ENCODE results near the gene TMEM117.

Gene TMEM117

DNA sequence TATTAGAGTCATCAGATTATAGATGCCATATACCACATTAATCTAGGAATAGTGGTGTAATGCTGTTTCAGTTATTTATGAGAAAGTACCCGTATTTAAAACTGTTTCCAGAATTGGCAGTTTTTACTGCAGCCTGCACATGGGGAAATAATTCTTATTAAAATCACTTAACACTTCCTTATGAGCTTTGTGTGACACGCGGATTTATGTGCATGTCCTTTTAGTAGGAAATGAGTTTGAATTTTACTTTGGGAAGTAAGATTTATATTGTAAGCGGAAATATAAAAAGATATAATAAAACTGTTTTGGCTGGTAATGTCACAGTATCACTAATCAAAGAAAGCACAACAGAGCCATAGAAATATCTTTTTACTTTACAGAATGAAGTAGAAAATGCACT is 132.9 kb downstream of the TMEM117 start:
- H4K8ac ChIP-seq (ENCODE audit: low read depth, low read length), result no peak overlapping the region
- H3K27ac ChIP-seq (replicated peaks; ENCODE audit: low read length), result no peak overlapping the region
- H3K4me1 ChIP-seq (ENCODE audit: control insufficient read depth in 2 of 2, insufficient read depth in 1 of 2, low read depth in 1 of 2, low read length in 2 of 2), result no peaks in the 10 kb centered on the region
- H3K9ac ChIP-seq (ENCODE audit: low read depth, low read length, poor library complexity), result no peak overlapping the region
- no peak overlapping the region for H3K4me2 ChIP-seq (ENCODE audit: insufficient read depth, low read length, poor library complexity, severe bottlenecking)
- no peak overlapping the region for H3K4ac ChIP-seq (ENCODE audit: low read length)
- no peak overlapping the region for H3K18ac ChIP-seq (ENCODE audit: low read length)
- no peak overlapping the region for H2BK12ac ChIP-seq (ENCODE audit: low read length)
- no peak overlapping the region for H3K14ac ChIP-seq (ENCODE audit: low read length)
- no peak overlapping the region for H2BK15ac ChIP-seq (ENCODE audit: low read length)
- H2BK5ac ChIP-seq (ENCODE audit: low read length), result no peak overlapping the region
- H3K79me1 ChIP-seq (ENCODE audit: low read depth, low read length), result no peaks in the 10 kb centered on the region
- 100% methylated on average over 1 of the region's 4 CpGs; no CpG with 5 or more reads in 1 of the 2 donors for WGBS, 2 donors (ENCODE audit: extremely low coverage in 2 of 2, insufficient read length in 2 of 2, insufficient replicate concordance in 1 of 2)
- no peaks in the 10 kb centered on the region for H3K27me3 ChIP-seq (ENCODE audit: control insufficient read depth in 3 of 3, insufficient read depth in 3 of 3, low read depth in 1 of 3, low read length in 3 of 3)
- H3K9me3 ChIP-seq (replicated peaks in 1 of 2; ENCODE audit: control insufficient read depth in 2 of 2, insufficient read depth in 1 of 2, low read depth in 1 of 2, low read length in 2 of 2), result no peaks in the 10 kb centered on the region
- H2AFZ ChIP-seq (ENCODE audit: low read length), result no peak overlapping the region
- no peaks in the 10 kb centered on the region for H3K36me3 ChIP-seq (replicated peaks in 1 of 2; ENCODE audit: control insufficient read depth in 2 of 2, insufficient read depth in 2 of 2, low read length in 2 of 2)
- no peak for DNase-seq (ENCODE audit: low spot score)
- no peak overlapping the region for H2AK5ac ChIP-seq (ENCODE audit: low read depth, low read length)
- no peak overlapping the region for H3K23ac ChIP-seq (ENCODE audit: low read depth, low read length, poor library complexity)
- no peak overlapping the region for H2BK120ac ChIP-seq (ENCODE audit: low read depth, low read length)
- no peak overlapping the region for H3K4me3 ChIP-seq (ENCODE audit: low read length in 2 of 2)
- no peak overlapping the region for H4K91ac ChIP-seq (ENCODE audit: low read depth, low read length, poor library complexity)

- H3K4me2 ChIP-seq (ENCODE audit: insufficient read depth, low read length, poor library complexity, severe bottlenecking), result no peak overlapping the region
- no peak overlapping the region for H4K91ac ChIP-seq (ENCODE audit: low read depth, low read length, poor library complexity)
- H3K14ac ChIP-seq (ENCODE audit: low read length), result no peak overlapping the region
- no peaks in the 10 kb centered on the region for H3K9me3 ChIP-seq (replicated peaks in 1 of 2; ENCODE audit: control insufficient read depth in 2 of 2, insufficient read depth in 1 of 2, low read depth in 1 of 2, low read length in 2 of 2)
- no peak overlapping the region for H3K27ac ChIP-seq (replicated peaks; ENCODE audit: low read length)
- H3K9ac ChIP-seq (ENCODE audit: low read depth, low read length, poor library complexity), result no peak overlapping the region
- no peaks in the 10 kb centered on the region for H3K27me3 ChIP-seq (ENCODE audit: control insufficient read depth in 3 of 3, insufficient read depth in 3 of 3, low read depth in 1 of 3, low read length in 3 of 3)
- no peak overlapping the region for H2BK120ac ChIP-seq (ENCODE audit: low read depth, low read length)
- DNase-seq (ENCODE audit: low spot score), result no peak
- no peak overlapping the region for H2BK5ac ChIP-seq (ENCODE audit: low read length)
- no peak overlapping the region for H2AK5ac ChIP-seq (ENCODE audit: low read depth, low read length)
- WGBS, 2 donors (ENCODE audit: extremely low coverage in 2 of 2, insufficient read length in 2 of 2, insufficient replicate concordance in 1 of 2), result no CpG with 5 or more reads among the region's 2 CpGs
- H2AFZ ChIP-seq (ENCODE audit: low read length), result no peak overlapping the region
- H2BK15ac ChIP-seq (ENCODE audit: low read length), result no peak overlapping the region
- no peaks in the 10 kb centered on the region for H3K4me1 ChIP-seq (ENCODE audit: control insufficient read depth in 2 of 2, insufficient read depth in 1 of 2, low read depth in 1 of 2, low read length in 2 of 2)
- H3K36me3 ChIP-seq (replicated peaks in 1 of 2; ENCODE audit: control insufficient read depth in 2 of 2, insufficient read depth in 2 of 2, low read length in 2 of 2), result no peaks in the 10 kb centered on the region
- no peak overlapping the region for H3K4me3 ChIP-seq (ENCODE audit: low read length in 2 of 2)
- H3K23ac ChIP-seq (ENCODE audit: low read depth, low read length, poor library complexity), result no peak overlapping the region
- H3K79me1 ChIP-seq (ENCODE audit: low read depth, low read length), result no peaks in the 10 kb centered on the region
- no peak overlapping the region for H4K8ac ChIP-seq (ENCODE audit: low read depth, low read length)
- H3K4ac ChIP-seq (ENCODE audit: low read length), result no peak overlapping the region
- H3K18ac ChIP-seq (ENCODE audit: low read length), result no peak overlapping the region
- H2BK12ac ChIP-seq (ENCODE audit: low read length), result no peak overlapping the region
Observed at GRCh38 chr12:43969882-43970281, 134.0 kb downstream of the TMEM117 start.

GRCh38 chr12:43973385-43973784 is 137.5 kb downstream of the TMEM117 start:
- WGBS, 2 donors (ENCODE audit: extremely low coverage in 2 of 2, insufficient read length in 2 of 2, insufficient replicate concordance in 1 of 2), result no CpG with 5 or more reads among the region's 2 CpGs

GRCh38 chr12:43973993-43974392 is 138.1 kb downstream of the TMEM117 start:
- H4K91ac ChIP-seq (ENCODE audit: low read depth, low read length, poor library complexity), result no peak overlapping the region
- H3K23ac ChIP-seq (ENCODE audit: low read depth, low read length, poor library complexity), result no peak overlapping the region
- H3K27me3 ChIP-seq (ENCODE audit: control insufficient read depth in 3 of 3, insufficient read depth in 3 of 3, low read depth in 1 of 3, low read length in 3 of 3), result no peaks in the 10 kb centered on the region
- no peak overlapping the region for H2BK5ac ChIP-seq (ENCODE audit: low read length)
- no peak overlapping the region for H3K4me3 ChIP-seq (ENCODE audit: low read length in 2 of 2)
- no peaks in the 10 kb centered on the region for H3K4me1 ChIP-seq (ENCODE audit: control insufficient read depth in 2 of 2, insufficient read depth in 1 of 2, low read depth in 1 of 2, low read length in 2 of 2)
- no peak overlapping the region for H2AFZ ChIP-seq (ENCODE audit: low read length)
- no peak overlapping the region for H3K18ac ChIP-seq (ENCODE audit: low read length)
- H3K9me3 ChIP-seq (replicated peaks in 1 of 2; ENCODE audit: control insufficient read depth in 2 of 2, insufficient read depth in 1 of 2, low read depth in 1 of 2, low read length in 2 of 2), result no peaks in the 10 kb centered on the region
- no peak for DNase-seq (ENCODE audit: low spot score)
- H3K9ac ChIP-seq (ENCODE audit: low read depth, low read length, poor library complexity), result no peak overlapping the region
- no peaks in the 10 kb centered on the region for H3K36me3 ChIP-seq (replicated peaks in 1 of 2; ENCODE audit: control insufficient read depth in 2 of 2, insufficient read depth in 2 of 2, low read length in 2 of 2)
- no peaks in the 10 kb centered on the region for H3K79me1 ChIP-seq (ENCODE audit: low read depth, low read length)
- H2BK12ac ChIP-seq (ENCODE audit: low read length), result no peak overlapping the region
- no peak overlapping the region for H2AK5ac ChIP-seq (ENCODE audit: low read depth, low read length)
- no peak overlapping the region for H2BK15ac ChIP-seq (ENCODE audit: low read length)
- H3K27ac ChIP-seq (replicated peaks; ENCODE audit: low read length), result no peak overlapping the region
- no peak overlapping the region for H3K4me2 ChIP-seq (ENCODE audit: insufficient read depth, low read length, poor library complexity, severe bottlenecking)
- H3K14ac ChIP-seq (ENCODE audit: low read length), result no peak overlapping the region
- no peak overlapping the region for H4K8ac ChIP-seq (ENCODE audit: low read depth, low read length)
- H3K4ac ChIP-seq (ENCODE audit: low read length), result no peak overlapping the region
- no peak overlapping the region for H2BK120ac ChIP-seq (ENCODE audit: low read depth, low read length)
- no CpG with 5 or more reads among the region's 1 CpG for WGBS, 2 donors (ENCODE audit: extremely low coverage in 2 of 2, insufficient read length in 2 of 2, insufficient replicate concordance in 1 of 2)

More at GRCh38 chr12:43973385-43973784, 137.5 kb downstream of the TMEM117 start:
- Histone ChIP-seq H3K36me3 (replicated peaks in 1 of 2; ENCODE audit: control insufficient read depth in 2 of 2, insufficient read depth in 2 of 2, low read length in 2 of 2) (no peaks in the 10 kb centered on the region), H3K23ac (ENCODE audit: low read depth, low read length, poor library complexity) (no peak overlapping the region), H4K91ac (ENCODE audit: low read depth, low read length, poor library complexity) (no peak overlapping the region), H2AFZ (ENCODE audit: low read length) (no peak overlapping the region), H3K14ac (ENCODE audit: low read length) (no peak overlapping the region), H3K27ac (replicated peaks; ENCODE audit: low read length) (no peak overlapping the region), H3K18ac (ENCODE audit: low read length) (no peak overlapping the region), H2BK15ac (ENCODE audit: low read length) (no peak overlapping the region), H2BK5ac (ENCODE audit: low read length) (no peak overlapping the region), H3K9ac (ENCODE audit: low read depth, low read length, poor library complexity) (no peak overlapping the region), H3K9me3 (replicated peaks in 1 of 2; ENCODE audit: control insufficient read depth in 2 of 2, insufficient read depth in 1 of 2, low read depth in 1 of 2, low read length in 2 of 2) (no peaks in the 10 kb centered on the region), H3K79me1 (ENCODE audit: low read depth, low read length) (no peaks in the 10 kb centered on the region), H3K27me3 (ENCODE audit: control insufficient read depth in 3 of 3, insufficient read depth in 3 of 3, low read depth in 1 of 3, low read length in 3 of 3) (no peaks in the 10 kb centered on the region), H4K8ac (ENCODE audit: low read depth, low read length) (no peak overlapping the region), H2AK5ac (ENCODE audit: low read depth, low read length) (no peak overlapping the region), H3K4me2 (ENCODE audit: insufficient read depth, low read length, poor library complexity, severe bottlenecking) (no peak overlapping the region), H3K4me1 (ENCODE audit: control insufficient read depth in 2 of 2, insufficient read depth in 1 of 2, low read depth in 1 of 2, low read length in 2 of 2) (no peaks in the 10 kb centered on the region), H2BK12ac (ENCODE audit: low read length) (no peak overlapping the region), H3K4me3 (ENCODE audit: low read length in 2 of 2) (no peak overlapping the region), H3K4ac (ENCODE audit: low read length) (no peak overlapping the region), H2BK120ac (ENCODE audit: low read depth, low read length) (no peak overlapping the region)
- DNase-seq (ENCODE audit: low spot score), result no peak
